K562 (cell line): Measurements from ENCODE around the gene THRSP. TPM values are rescaled to one million over a fixed set of nuclear protein-coding genes. Genes with fewer than 3 reads are reported as not detected.

ENCODE experiments used
- C11orf30 ChIP-seq: fragments of 450-650 bp; IDR thresholded peaks from 2 replicates; pipeline ENCODE4 v1.6.1; 2016; ENCODE audit warnings: low read depth, mild to moderate bottlenecking
- CBFB ChIP-seq: sonication (generic); formaldehyde crosslinking; IDR thresholded peaks from 2 replicates; pipeline ENCODE4 v1.4.0; 2020; ENCODE audit warnings: mild to moderate bottlenecking, missing genetic modification reagents
- CCAR2 ChIP-seq: fragments of 200-400 bp; formaldehyde crosslinking; IDR thresholded peaks from 2 replicates; pipeline ENCODE4 v1.6.1; 2017; ENCODE audit warnings: mild to moderate bottlenecking, low read depth, low read length
- CHCHD3 ChIP-seq: fragments of 250-450 bp; sonication (Bioruptor Pico); IDR thresholded peaks from 2 replicates; pipeline ENCODE4 v2.1.2; 2022; ENCODE audit warnings: mild to moderate bottlenecking
- HDAC2 ChIP-seq: fragments of 450-650 bp; IDR thresholded peaks from 2 replicates; pipeline ENCODE4 v1.6.1; 2016; ENCODE audit warnings: mild to moderate bottlenecking
- MAFK ChIP-seq: IDR thresholded peaks from 2 replicates; pipeline ENCODE4 v1.6.1; 2011; ENCODE audit warnings: low read length, improper control_type of control experiment
- NELFE ChIP-seq: IDR thresholded peaks from 2 replicates; pipeline ENCODE4 v1.6.1; 2011; ENCODE audit warnings: mild to moderate bottlenecking; ENCODE audit not compliant: insufficient read depth, insufficient read length
- NR2C1 ChIP-seq, 2 experiments: fragments of 450-650 bp; IDR thresholded peaks; 2 replicates each; pipeline ENCODE4 v1.6.1; 2017; ENCODE audit warnings: mild to moderate bottlenecking in 2 of 2, antibody characterized with exemption in 1 of 2, inconsistent platforms in 1 of 2, missing compliant biosample characterization in 1 of 2, missing genetic modification characterization in 1 of 2
- PCBP2 ChIP-seq: fragments of 200-400 bp; formaldehyde crosslinking; IDR thresholded peaks from 2 replicates; pipeline ENCODE4 v1.6.1; 2018; ENCODE audit warnings: low read length, low read depth, mild to moderate bottlenecking, moderate library complexity; ENCODE audit not compliant: poor library complexity, severe bottlenecking
- PHB2 ChIP-seq: fragments of 450-650 bp; IDR thresholded peaks from 2 replicates; pipeline ENCODE4 v1.6.1; 2017; ENCODE audit warnings: low read depth
- RCOR1 ChIP-seq, 2 experiments: IDR thresholded peaks; 2 replicates each; pipeline ENCODE4 v1.6.1; 2012; ENCODE audit warnings: low read depth in 2 of 2, low read length in 2 of 2, borderline replicate concordance in 1 of 2, improper control_type of control experiment in 1 of 2
- SAP30 ChIP-seq: fragments of 200-600 bp; sonication (generic); IDR thresholded peaks from 2 replicates; pipeline ENCODE4 v1.6.1; 2012; ENCODE audit warnings: borderline replicate concordance, low read depth, mild to moderate bottlenecking, moderate library complexity, low read length, control low read depth, inconsistent platforms; ENCODE audit not compliant: insufficient read depth, poor library complexity, severe bottlenecking
- SETDB1 ChIP-seq: IDR thresholded peaks from one replicate; pipeline ENCODE4 v1.6.1; 2012; ENCODE audit warnings: low read length, control low read depth, inconsistent platforms
- SIN3B ChIP-seq: fragments of 450-650 bp; IDR thresholded peaks from 2 replicates; pipeline ENCODE4 v1.6.1; 2017; ENCODE audit warnings: low read depth, mild to moderate bottlenecking, moderate library complexity
- SMARCA4 ChIP-seq: fragments of 450-650 bp; IDR thresholded peaks from 2 replicates; pipeline ENCODE4 v1.6.1; 2016
- ZKSCAN1 ChIP-seq: fragments of 150-350 bp; IDR thresholded peaks from 2 replicates; pipeline ENCODE4 v1.6.1; 2016; ENCODE audit warnings: low read depth, low read length
- ZNF175 ChIP-seq: fragments of 200-800 bp; sonication (Bioruptor generic); IDR thresholded peaks from 2 replicates; pipeline ENCODE4 v1.6.1; 2016; ENCODE audit warnings: low read depth, mild to moderate bottlenecking, missing genetic modification characterization, missing compliant biosample characterization
- ZNF24 ChIP-seq: fragments of 450-650 bp; IDR thresholded peaks from 2 replicates; pipeline ENCODE4 v1.6.1; 2016
- polyA plus RNA-seq, 8 experiments: library from polyadenylated mRNA; depleted of rRNA in 4 of 8; stranded (reverse) in 5 of 8; unstranded in 3 of 8; fragments of >200 nt; fragmentation: Nextera tagmentation in 2 of 8; fragmentation: Illumina TruSeq in 1 of 8; extraction: Ambion mirVana in 2 of 8; extraction: Trizol in 1 of 8; gene quantifications; 2 replicates each; pipeline versions ENCODE4 v1.2.1 to v1.2.3, GENCODE V29; 2011 to 2014; ENCODE audit warnings: inconsistent platforms in 1 of 8, missing spikeins in 1 of 8
- total RNA-seq, 7 experiments: library from RNA; depleted of rRNA in 6 of 7; stranded (reverse); fragments of >200 nt in 6 of 7; fragmentation: Illumina TruSeq in 2 of 7; extraction: Trizol in 2 of 7; gene quantifications; 2 replicates each; pipeline versions ENCODE4 v1.2.1 to v1.2.3, GENCODE V29; 2011 to 2021; ENCODE audit warnings: low replicate concordance in 1 of 7
- TF ChIP-seq, protein P1 (sequence below): fragments of 450-650 bp; IDR thresholded peaks from 2 replicates; pipeline ENCODE4 v1.6.1; 2016; ENCODE audit warnings: missing biosample characterization, missing genetic modification characterization
- TF ChIP-seq, protein P2 (sequence below): sonication (generic); formaldehyde crosslinking; IDR thresholded peaks from 2 replicates; pipeline ENCODE4 v1.8.0; 2022; ENCODE audit warnings: missing genetic modification reagents, mild to moderate bottlenecking, borderline replicate concordance
- TF ChIP-seq, protein P3 (sequence below): fragments of 250-450 bp; sonication (Bioruptor Pico); IDR thresholded peaks from 2 replicates; pipeline ENCODE4 v1.5.0; 2021; ENCODE audit warnings: mild to moderate bottlenecking, borderline replicate concordance
- TF ChIP-seq, protein P4 (sequence below): fragments of 250-450 bp; sonication (Bioruptor Pico); IDR thresholded peaks from 2 replicates; pipeline ENCODE4 v1.8.0; 2021; ENCODE audit warnings: moderate library complexity, mild to moderate bottlenecking, inconsistent platforms

THRSP gene
- total and polyA plus RNA-seq, 9 of the 15 experiments (the other 6 are each of a cell fraction or from before 2014, with no cell fraction given) = 0.23 to 0.56 (median 0.31) TPM; not detected in 2

DNA sequence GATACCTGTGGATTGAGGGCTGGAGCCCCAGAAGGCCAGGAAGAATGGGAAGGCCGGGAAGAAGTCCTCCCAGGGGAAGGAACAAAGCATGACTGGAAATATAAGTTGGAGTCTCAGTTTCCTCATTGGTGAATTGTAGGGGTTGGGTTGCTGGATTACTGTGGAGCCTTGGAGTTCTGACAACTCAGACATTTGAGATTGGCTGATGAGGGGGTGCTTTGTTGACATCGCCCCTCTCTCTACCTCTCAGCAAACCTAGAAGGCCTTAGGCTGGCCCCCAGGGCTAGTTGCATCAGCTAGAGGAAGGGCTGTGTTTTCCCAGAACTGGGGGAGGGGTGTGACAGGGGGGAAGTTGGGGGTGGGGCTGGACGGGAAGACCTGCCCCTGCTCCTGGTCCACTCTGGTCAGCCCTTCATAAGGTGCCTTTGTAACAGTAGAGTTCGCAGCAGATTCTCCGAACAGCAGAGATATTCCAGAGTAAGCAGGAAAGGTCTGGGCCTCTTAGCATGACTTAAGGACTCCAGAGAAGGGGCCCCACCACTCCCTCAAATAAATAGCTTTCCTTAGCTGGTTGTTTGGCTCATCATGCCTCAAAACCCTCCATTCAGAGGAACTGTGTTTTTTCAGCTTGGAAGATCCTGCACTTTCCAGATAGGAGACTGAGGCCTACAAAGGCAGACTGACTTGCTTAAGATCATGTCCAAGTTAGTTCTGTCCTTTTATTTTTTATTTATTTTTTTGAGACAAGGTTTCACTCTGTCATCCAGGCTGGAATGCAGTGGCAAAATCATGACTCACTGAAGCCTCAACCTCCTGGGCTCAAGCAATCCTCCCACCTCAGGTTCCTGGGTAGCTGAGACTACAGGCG is 12.5 kb upstream of the THRSP start (continued):
- TF ChIP-seq ZNF175 (CRISPR knock-in tag) (peak; percentile 88; the same call in 1 of the 2 replicates), CBFB (CRISPR knock-in tag) (no peak), PCBP2 (no peak), MAFK (no peak), C11orf30 (no peak; the same call in 1 of the 2 replicates), SAP30 (no peak), SIN3B (no peak), SMARCA4 (peak; percentile 50), NELFE (no peak), HDAC2 (0 out of 2 replicates have a peak, but pooled peaks have one; percentile 46), NR2C1 (IDR thresholded peaks at IDR 0.05) (no peak), NR2C1 (tag; IDR thresholded peaks at IDR 0.05) (no peak), SETDB1 (no peak), CCAR2 (no peak), CHCHD3 (CRISPR knock-in tag) (no peak), ZKSCAN1 (no peak), PHB2 (no peak), ZNF24 (no peak), RCOR1 (IDR thresholded peaks at IDR 0.05; ENCODE audit: borderline replicate concordance in 1 of 2, low read depth in 2 of 2, low read length in 2 of 2) (peak in 1 of 2 experiments; percentile 51; a peak in 2 of 4 replicates)
- TF ChIP-seq, protein P1, sequence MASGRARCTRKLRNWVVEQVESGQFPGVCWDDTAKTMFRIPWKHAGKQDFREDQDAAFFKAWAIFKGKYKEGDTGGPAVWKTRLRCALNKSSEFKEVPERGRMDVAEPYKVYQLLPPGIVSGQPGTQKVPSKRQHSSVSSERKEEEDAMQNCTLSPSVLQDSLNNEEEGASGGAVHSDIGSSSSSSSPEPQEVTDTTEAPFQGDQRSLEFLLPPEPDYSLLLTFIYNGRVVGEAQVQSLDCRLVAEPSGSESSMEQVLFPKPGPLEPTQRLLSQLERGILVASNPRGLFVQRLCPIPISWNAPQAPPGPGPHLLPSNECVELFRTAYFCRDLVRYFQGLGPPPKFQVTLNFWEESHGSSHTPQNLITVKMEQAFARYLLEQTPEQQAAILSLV (tag) = no peak
- TF ChIP-seq, protein P2, sequence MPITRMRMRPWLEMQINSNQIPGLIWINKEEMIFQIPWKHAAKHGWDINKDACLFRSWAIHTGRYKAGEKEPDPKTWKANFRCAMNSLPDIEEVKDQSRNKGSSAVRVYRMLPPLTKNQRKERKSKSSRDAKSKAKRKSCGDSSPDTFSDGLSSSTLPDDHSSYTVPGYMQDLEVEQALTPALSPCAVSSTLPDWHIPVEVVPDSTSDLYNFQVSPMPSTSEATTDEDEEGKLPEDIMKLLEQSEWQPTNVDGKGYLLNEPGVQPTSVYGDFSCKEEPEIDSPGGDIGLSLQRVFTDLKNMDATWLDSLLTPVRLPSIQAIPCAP (CRISPR knock-in tag) = no peak
- TF ChIP-seq, protein P3, sequence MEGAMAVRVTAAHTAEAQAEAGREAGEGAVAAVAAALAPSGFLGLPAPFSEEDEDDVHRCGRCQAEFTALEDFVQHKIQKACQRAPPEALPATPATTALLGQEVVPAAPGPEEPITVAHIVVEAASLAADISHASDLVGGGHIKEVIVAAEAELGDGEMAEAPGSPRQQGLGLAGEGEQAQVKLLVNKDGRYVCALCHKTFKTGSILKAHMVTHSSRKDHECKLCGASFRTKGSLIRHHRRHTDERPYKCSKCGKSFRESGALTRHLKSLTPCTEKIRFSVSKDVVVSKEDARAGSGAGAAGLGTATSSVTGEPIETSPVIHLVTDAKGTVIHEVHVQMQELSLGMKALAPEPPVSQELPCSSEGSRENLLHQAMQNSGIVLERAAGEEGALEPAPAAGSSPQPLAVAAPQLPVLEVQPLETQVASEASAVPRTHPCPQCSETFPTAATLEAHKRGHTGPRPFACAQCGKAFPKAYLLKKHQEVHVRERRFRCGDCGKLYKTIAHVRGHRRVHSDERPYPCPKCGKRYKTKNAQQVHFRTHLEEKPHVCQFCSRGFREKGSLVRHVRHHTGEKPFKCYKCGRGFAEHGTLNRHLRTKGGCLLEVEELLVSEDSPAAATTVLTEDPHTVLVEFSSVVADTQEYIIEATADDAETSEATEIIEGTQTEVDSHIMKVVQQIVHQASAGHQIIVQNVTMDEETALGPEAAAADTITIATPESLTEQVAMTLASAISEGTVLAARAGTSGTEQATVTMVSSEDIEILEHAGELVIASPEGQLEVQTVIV = no peak
- TF ChIP-seq, protein P4, sequence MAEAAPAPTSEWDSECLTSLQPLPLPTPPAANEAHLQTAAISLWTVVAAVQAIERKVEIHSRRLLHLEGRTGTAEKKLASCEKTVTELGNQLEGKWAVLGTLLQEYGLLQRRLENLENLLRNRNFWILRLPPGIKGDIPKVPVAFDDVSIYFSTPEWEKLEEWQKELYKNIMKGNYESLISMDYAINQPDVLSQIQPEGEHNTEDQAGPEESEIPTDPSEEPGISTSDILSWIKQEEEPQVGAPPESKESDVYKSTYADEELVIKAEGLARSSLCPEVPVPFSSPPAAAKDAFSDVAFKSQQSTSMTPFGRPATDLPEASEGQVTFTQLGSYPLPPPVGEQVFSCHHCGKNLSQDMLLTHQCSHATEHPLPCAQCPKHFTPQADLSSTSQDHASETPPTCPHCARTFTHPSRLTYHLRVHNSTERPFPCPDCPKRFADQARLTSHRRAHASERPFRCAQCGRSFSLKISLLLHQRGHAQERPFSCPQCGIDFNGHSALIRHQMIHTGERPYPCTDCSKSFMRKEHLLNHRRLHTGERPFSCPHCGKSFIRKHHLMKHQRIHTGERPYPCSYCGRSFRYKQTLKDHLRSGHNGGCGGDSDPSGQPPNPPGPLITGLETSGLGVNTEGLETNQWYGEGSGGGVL (CRISPR knock-in tag) = 0 out of 2 replicates have a peak, but pooled peaks have one; percentile 22
